ENCODE data around the gene CDH10.

DNA sequence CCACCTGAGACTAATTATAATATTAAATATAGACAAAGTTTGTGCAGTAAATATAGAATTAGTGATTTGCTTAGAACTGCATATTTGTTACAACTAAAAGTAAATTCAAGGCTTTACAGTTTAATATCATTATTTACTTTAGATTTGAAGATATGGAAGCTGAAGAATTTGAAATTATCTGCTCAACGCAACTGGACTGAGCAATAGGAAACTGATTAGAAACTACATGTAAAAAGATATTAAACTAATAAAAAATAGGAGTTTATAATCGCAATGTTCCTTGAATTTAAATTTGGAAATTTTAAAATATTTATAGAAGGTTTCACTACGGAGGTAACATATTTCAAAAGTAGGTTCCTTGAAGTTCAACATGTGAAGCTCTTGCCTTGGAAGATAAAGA lies 55.2 kb downstream of the CDH10 start:
- no peak for TF ChIP-seq EZH2phosphoT487 (IDR thresholded peaks at IDR 0.05; ENCODE audit: borderline replicate concordance)
- TF ChIP-seq, protein P1, sequence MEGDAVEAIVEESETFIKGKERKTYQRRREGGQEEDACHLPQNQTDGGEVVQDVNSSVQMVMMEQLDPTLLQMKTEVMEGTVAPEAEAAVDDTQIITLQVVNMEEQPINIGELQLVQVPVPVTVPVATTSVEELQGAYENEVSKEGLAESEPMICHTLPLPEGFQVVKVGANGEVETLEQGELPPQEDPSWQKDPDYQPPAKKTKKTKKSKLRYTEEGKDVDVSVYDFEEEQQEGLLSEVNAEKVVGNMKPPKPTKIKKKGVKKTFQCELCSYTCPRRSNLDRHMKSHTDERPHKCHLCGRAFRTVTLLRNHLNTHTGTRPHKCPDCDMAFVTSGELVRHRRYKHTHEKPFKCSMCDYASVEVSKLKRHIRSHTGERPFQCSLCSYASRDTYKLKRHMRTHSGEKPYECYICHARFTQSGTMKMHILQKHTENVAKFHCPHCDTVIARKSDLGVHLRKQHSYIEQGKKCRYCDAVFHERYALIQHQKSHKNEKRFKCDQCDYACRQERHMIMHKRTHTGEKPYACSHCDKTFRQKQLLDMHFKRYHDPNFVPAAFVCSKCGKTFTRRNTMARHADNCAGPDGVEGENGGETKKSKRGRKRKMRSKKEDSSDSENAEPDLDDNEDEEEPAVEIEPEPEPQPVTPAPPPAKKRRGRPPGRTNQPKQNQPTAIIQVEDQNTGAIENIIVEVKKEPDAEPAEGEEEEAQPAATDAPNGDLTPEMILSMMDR (conservative IDR thresholded peaks at IDR 0.05; ENCODE audit: low read length) = no peak
